Mucosa of descending colon (tissue), 3 donors: Measurements from ENCODE around the gene SERPING1. TPM values are rescaled to one million over a fixed set of nuclear protein-coding genes. Genes with fewer than 3 reads are reported as not detected.

Experiments
- ATAC-seq: fragments of 200-7000 bp; cut with Tn5 transposase; one replicate; pipeline ENCODE4 v1.9.1; 2020; ENCODE audit warnings: mild to moderate bottlenecking, moderate library complexity
- DNase-seq, 3 donors: peaks; one replicate each; pipeline ENCODE4 v3.0.0-alpha.2; 2020
- H3K36me3 ChIP-seq: fragments of 200-600 bp; one replicate; pipeline ENCODE4 v1.8.0; 2021; ENCODE audit warnings: low read depth, mild to moderate bottlenecking
- H3K4me1 ChIP-seq: fragments of 200-600 bp; one replicate; pipeline ENCODE4 v1.8.0; 2021; ENCODE audit warnings: low read depth, mild to moderate bottlenecking
- H3K4me3 ChIP-seq: fragments of 200-600 bp; one replicate; pipeline ENCODE4 v1.8.0; 2021; ENCODE audit warnings: mild to moderate bottlenecking
- H3K9me3 ChIP-seq: fragments of 200-600 bp; one replicate; pipeline ENCODE4 v1.8.0; 2021; ENCODE audit warnings: mild to moderate bottlenecking
- intact Hi-C, 2 donors: fragments of 100-400 bp; cut with DNase I in 1 of 2; cut with micrococcal nuclease in 1 of 2; formaldehyde crosslinking; loops; one replicate each; pipeline versions ENCODE4 v1.11.0 to v1.11.1; 2022; cut with DNase I, micrococcal nuclease
- total RNA-seq, 3 donors: library from RNA; stranded (reverse); fragmentation: NEBNext Ultra II Directional in 2 of 3; extraction: Animal tissue kit (Norgen Biotek cat#: 25700) in 2 of 3; gene quantifications; one replicate each; pipeline versions ENCODE4 v1.2.1 to v1.2.4, GENCODE V29; 2021 to 2023
- TF ChIP-seq, protein P1 (sequence below): fragments of 200-600 bp; IDR thresholded peaks from one replicate; pipeline ENCODE4 v1.8.0; 2022; ENCODE audit warnings: antibody characterized with exemption, mild to moderate bottlenecking
- donor health status: DM: no; HTN: no; CAD: no; lungs with moderate emphysema.
- donor health status: DM: no; HTN: no; CAD: no.
- donor health status: DM: no; HTN: yes; CAD: no.

The SERPING1 gene
- total RNA-seq, 3 donors from 2014 or later = 31.0 to 224 (median 112) TPM

DNA sequence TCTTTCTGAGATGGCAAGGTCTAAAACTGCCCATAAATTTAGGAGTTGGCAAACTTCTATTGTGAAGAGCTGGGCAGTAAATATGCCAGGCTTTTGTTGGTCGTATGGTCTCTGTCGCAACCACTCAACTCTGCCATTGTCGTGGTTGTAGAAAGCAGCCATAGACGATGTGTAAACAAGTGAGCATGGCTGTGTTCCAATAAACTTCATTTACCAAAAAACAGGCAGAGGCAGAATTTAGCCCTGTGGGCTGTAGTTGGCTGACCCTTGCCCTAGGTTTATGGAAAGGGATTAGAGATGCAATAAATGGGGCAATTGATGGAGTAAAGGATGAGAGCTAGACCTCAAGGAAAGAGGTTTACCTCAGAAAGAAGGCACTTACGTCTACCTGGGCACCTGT lies 34.6 kb downstream of the SERPING1 start:
- no peaks in the 10 kb centered on the region for H3K9me3 ChIP-seq
- DNase-seq (no peak), ATAC-seq (no peak)
- TF ChIP-seq, protein P1, sequence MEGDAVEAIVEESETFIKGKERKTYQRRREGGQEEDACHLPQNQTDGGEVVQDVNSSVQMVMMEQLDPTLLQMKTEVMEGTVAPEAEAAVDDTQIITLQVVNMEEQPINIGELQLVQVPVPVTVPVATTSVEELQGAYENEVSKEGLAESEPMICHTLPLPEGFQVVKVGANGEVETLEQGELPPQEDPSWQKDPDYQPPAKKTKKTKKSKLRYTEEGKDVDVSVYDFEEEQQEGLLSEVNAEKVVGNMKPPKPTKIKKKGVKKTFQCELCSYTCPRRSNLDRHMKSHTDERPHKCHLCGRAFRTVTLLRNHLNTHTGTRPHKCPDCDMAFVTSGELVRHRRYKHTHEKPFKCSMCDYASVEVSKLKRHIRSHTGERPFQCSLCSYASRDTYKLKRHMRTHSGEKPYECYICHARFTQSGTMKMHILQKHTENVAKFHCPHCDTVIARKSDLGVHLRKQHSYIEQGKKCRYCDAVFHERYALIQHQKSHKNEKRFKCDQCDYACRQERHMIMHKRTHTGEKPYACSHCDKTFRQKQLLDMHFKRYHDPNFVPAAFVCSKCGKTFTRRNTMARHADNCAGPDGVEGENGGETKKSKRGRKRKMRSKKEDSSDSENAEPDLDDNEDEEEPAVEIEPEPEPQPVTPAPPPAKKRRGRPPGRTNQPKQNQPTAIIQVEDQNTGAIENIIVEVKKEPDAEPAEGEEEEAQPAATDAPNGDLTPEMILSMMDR = no peak
- H3K36me3 ChIP-seq = no peaks in the 10 kb centered on the region
- intact Hi-C loops = no loop called here
- no peaks in the 10 kb centered on the region for H3K4me1 ChIP-seq
- H3K4me3 ChIP-seq = no peak overlapping the region

DNA sequence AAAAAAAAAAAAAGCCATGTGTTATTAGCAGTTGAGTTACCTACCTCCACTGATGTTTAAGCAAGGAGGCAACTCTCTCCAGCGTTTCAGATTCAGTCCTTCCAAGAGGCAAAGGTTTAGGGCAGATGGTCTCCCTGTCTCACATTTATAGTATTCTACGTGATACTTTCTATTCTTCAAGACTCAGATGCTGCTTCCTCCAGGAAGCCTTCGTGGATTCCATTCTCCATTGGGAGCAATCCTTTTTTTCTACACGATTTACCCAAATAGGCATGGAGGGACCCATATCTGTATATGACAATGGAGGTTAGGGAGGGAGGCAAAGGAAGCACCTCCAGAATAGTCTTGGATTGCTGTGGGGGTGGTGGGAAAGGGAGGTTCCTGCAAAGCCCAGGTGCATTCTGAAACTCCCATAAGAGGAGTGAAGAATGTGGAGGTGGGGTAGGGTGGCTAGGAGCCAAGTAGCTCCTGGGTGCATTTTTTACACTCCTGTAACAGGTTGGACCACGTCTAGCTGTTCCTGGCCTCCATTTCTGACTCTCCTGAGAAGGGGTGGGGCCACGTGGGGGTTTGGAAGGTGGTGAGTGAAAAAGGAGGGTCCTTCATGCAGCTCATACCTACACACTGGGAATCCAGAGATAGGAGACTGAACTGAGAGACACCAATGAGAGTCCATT lies 36.0 kb downstream of the SERPING1 start:
- DNase-seq (no peak), ATAC-seq (no peak)
- Histone ChIP-seq H3K36me3 (no peaks in the 10 kb centered on the region), H3K4me3 (no peak overlapping the region), H3K4me1 (no peaks in the 10 kb centered on the region), H3K9me3 (no peaks in the 10 kb centered on the region)
- TF ChIP-seq, protein P1 = no peak
- intact Hi-C loops = no loop called here

DNA sequence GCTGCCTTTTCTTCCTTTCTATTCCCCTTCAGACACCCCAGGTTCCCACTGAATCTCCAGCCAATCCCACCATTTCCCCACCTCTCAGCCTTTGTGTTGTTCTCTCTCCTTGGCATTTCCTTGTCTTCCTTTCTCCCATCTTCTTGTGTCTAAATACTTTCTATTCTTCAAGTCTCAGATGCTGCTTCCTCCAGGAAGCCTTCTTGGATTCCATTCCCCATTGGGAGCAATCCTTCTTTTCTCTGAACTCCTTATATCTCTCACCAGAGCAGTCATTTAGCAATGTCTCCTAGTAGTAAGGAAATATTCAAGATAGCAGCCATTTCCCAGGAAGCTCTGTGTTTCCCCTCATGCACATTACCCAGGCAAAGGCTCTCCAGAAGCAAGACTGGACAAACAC lies 36.8 kb downstream of the SERPING1 start:
- Histone ChIP-seq H3K36me3 (no peaks in the 10 kb centered on the region), H3K9me3 (no peaks in the 10 kb centered on the region), H3K4me1 (peaks cover 2% of the 10 kb centered on the region), H3K4me3 (no peak overlapping the region)
- TF ChIP-seq, protein P1 = no peak
- no peak for ATAC-seq
- intact Hi-C loops = no loop called here
- DNase-seq = no peak

DNA sequence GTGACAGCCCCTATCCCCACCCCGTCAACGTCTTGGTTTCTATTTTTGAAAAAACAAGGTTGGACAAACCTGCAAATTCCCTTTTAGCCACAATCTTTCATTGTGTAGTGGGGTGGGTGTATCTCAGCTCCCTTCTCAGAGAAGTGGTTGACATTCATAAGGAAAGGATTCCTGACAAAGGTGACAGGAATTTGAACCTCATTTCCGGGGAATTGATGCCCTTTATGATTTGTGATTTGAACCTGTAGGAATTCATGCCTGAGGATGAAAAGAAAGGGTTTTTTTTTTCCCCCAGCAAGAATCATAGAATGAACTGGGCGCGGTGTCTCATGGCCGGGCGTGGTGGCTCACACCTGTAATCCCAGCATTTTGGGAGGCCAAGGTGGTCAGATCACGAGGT lies 37.8 kb downstream of the SERPING1 start:
- Histone ChIP-seq H3K4me3 (no peak overlapping the region), H3K36me3 (no peaks in the 10 kb centered on the region), H3K9me3 (no peaks in the 10 kb centered on the region), H3K4me1 (peaks cover 5% of the 10 kb centered on the region)
- TF ChIP-seq, protein P1 = no peak
- DNase-seq = no peak
- intact Hi-C loops = no loop called here
- no peak for ATAC-seq

DNA sequence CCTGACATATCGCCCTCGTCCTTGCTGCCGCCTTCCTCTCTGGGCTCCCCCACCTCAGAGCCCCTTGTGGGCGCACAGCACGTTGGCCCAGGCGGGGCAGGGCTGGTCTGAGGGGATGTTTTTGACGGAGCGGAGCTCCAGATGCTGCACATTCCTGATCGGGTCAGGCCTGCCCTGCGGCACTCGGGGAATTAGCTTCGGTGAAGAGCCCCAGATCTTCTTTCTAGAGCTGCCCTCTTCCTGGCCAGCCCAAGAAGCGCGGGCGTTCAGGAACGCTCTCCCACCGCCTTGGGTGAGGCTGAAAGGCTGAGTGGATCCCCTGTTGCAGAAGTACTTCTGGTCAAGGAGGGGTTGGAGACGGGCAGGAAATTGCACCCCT lies 40.1 kb downstream of the SERPING1 start:
- TF ChIP-seq, protein P1 = no peak
- Histone ChIP-seq H3K36me3 (no peaks in the 10 kb centered on the region), H3K9me3 (no peaks in the 10 kb centered on the region), H3K4me1 (peaks cover 5% of the 10 kb centered on the region), H3K4me3 (no peak overlapping the region)
- intact Hi-C loops = no loop called here
- ATAC-seq (no peak), DNase-seq (no peak)
